Cardiac fibroblast (primary cell): Measurements from ENCODE around the gene CALCOCO2.

Source experiments
- DNase-seq, 2 donors: peaks; one replicate each; pipeline versions ENCODE4 v3.0.0 to v3.0.0-alpha.2; 2010; ENCODE audit warnings: low read depth in 2 of 2
- H3K4me3 ChIP-seq, 2 donors: replicated peaks in 1 of 2; 1 replicate in 1 of 2; 2 replicates in 1 of 2; pipeline ENCODE4 v1.5.1; 2011; ENCODE audit warnings: low read depth in 2 of 2, low read length in 2 of 2, mild to moderate bottlenecking in 2 of 2, moderate library complexity in 1 of 2
- CTCF ChIP-seq: IDR thresholded peaks from one replicate; pipeline ENCODE4 v1.5.1; 2011; ENCODE audit warnings: low read depth, mild to moderate bottlenecking, low read length, inconsistent platforms

Gene CALCOCO2

GRCh38 chr17:48907713-48908046 lies 76.8 kb downstream of the CALCOCO2 start:
- peak overlapping the region; percentile 65 to 79 for H3K4me3 ChIP-seq
- peak; percentile 72 to 76 for DNase-seq
- TF ChIP-seq CTCF, result no peak

GRCh38 chr17:48908047-48908843 lies 77.4 kb downstream of the CALCOCO2 start, which contains the start of gene UBE2Z:
Gene UBE2Z (plus strand): TSS chr17:48908407. CDS start chr17:48908504, 97 bp downstream.
- no peak for TF ChIP-seq CTCF
- peak within 1 kb of the TSS; percentile 65 to 79 for H3K4me3 ChIP-seq
- peak; percentile 96 to 98 for DNase-seq

GRCh38 chr17:48908853-48909394 lies 78.1 kb downstream of the CALCOCO2 start:
- TF ChIP-seq CTCF, result no peak
- DNase-seq, result peak; percentile 75 to 91
- peak overlapping the region; percentile 65 to 79 for H3K4me3 ChIP-seq

GRCh38 chr17:48909783-48910182 lies 78.9 kb downstream of the CALCOCO2 start:
- no peak for TF ChIP-seq CTCF
- peak overlapping the region; percentile 65 to 79 for H3K4me3 ChIP-seq
- DNase-seq, result no peak

GRCh38 chr17:48910370-48910769 lies 79.5 kb downstream of the CALCOCO2 start:
- DNase-seq, result no peak
- peak overlapping the region; percentile 65 to 79 for H3K4me3 ChIP-seq
- no peak for TF ChIP-seq CTCF

- H3K4me3 ChIP-seq, result no peak overlapping the region
- no peak for TF ChIP-seq CTCF
- no peak for DNase-seq
These were observed 81.6 kb downstream of the CALCOCO2 start for GRCh38 chr17:48912476-48912875.
